Panc1 (cell line): ENCODE results near the gene KLHL8. TPM values are rescaled to one million over a fixed set of nuclear protein-coding genes. Genes with fewer than 3 reads are reported as not detected.

Experiments
- ATAC-seq: fragments of 200-7000 bp; cut with Tn5 transposase; 2 replicates; pipeline ENCODE4 v1.9.1; 2020; ENCODE audit warnings: mild to moderate bottlenecking, moderate library complexity
- BruUV-seq: library from RNA; stranded (reverse); fragments of 400-500 nt; replicated peaks from 2 replicates; lab custom pipeline; 2021; lab: Mats Ljungman, UMichigan
- CTCF ChIA-PET: fragments of 300-600 bp; sonication (Branson Sonifier 250); formaldehyde crosslinking; loops from one replicate; lab custom pipeline; 2022; ENCODE audit warnings: antibody characterized with exemption; lab: Charles Lee
- POLR2A ChIA-PET: fragments of 300-600 bp; sonication (Branson Sonifier 250); formaldehyde crosslinking; loops from one replicate; lab custom pipeline; 2022; ENCODE audit warnings: antibody characterized with exemption; lab: Charles Lee
- DNase-seq: peaks from one replicate; pipeline ENCODE4 v3.0.0-alpha.2; 2010; ENCODE audit warnings: low read depth, low spot score
- H3K27ac ChIP-seq: 2 replicates; pipeline ENCODE4 v1.5.1; 2011; ENCODE audit warnings: mild to moderate bottlenecking, low read length, inconsistent platforms
- H3K27me3 ChIP-seq: fragments of 200-500 bp; sonication (Bioruptor generic); 2 replicates; pipeline ENCODE4 v1.6.0; 2014; ENCODE audit warnings: low read length, inconsistent platforms; ENCODE audit not compliant: control insufficient read depth, insufficient read depth
- H3K36me3 ChIP-seq: fragments of 200-500 bp; sonication (Bioruptor generic); 2 replicates; pipeline ENCODE4 v1.5.1; 2014; ENCODE audit warnings: inconsistent platforms, mild to moderate bottlenecking, low read length, moderate library complexity; ENCODE audit not compliant: control insufficient read depth, insufficient read depth
- H3K4me1 ChIP-seq: 2 replicates; pipeline ENCODE4 v1.5.1; 2011; ENCODE audit warnings: inconsistent platforms, mild to moderate bottlenecking, low read length, moderate library complexity; ENCODE audit not compliant: control insufficient read depth, insufficient read depth
- H3K4me3 ChIP-seq, 2 experiments: 2 replicates each; pipeline ENCODE4 v1.5.1; 2011 to 2012; ENCODE audit warnings: low read depth in 2 of 2, low read length in 2 of 2, mild to moderate bottlenecking in 2 of 2, inconsistent platforms in 1 of 2, moderate library complexity in 1 of 2
- H3K9me3 ChIP-seq: fragments of 200-500 bp; sonication (Bioruptor generic); 2 replicates; pipeline ENCODE4 v1.5.1; 2014; ENCODE audit warnings: low read depth, mild to moderate bottlenecking, inconsistent platforms, low read length, moderate library complexity; ENCODE audit not compliant: control insufficient read depth, insufficient read depth
- POLR2AphosphoS5 ChIP-seq: IDR thresholded peaks from 2 replicates; pipeline ENCODE4 v1.6.1; 2012; ENCODE audit warnings: mild to moderate bottlenecking, low read depth, low read length, moderate library complexity
- SIN3A ChIP-seq: IDR thresholded peaks from 2 replicates; pipeline ENCODE4 v1.6.1; 2012; ENCODE audit warnings: low read depth, mild to moderate bottlenecking, low read length, moderate library complexity, borderline replicate concordance; ENCODE audit not compliant: insufficient read depth
- TCF7L2 ChIP-seq: IDR thresholded peaks from 2 replicates; pipeline ENCODE4 v1.6.1; 2011; ENCODE audit warnings: mild to moderate bottlenecking, low read depth, low read length, inconsistent platforms
- in situ Hi-C: cut with HindIII; loops from 2 replicates; pipeline ENCODE4 v1.10.0; 2016; ENCODE audit warnings: low sequenced_read_pairs, low pct_unique_long_range_greater_than_20kb
- intact Hi-C: fragments of 100-400 bp; cut with micrococcal nuclease; formaldehyde crosslinking; loops from one replicate; pipeline ENCODE4 v1.10.0; 2022; ENCODE audit not compliant: unreplicated experiment
- total RNA-seq: library from RNA; stranded (reverse); gene quantifications from one replicate; pipeline ENCODE4 v1.2.1, GENCODE V29; 2021; ENCODE audit not compliant: unreplicated experiment
- TF ChIP-seq, protein P1 (sequence below): fragments of 450-650 bp; IDR thresholded peaks from 2 replicates; pipeline ENCODE4 v1.5.1; 2017; ENCODE audit warnings: mild to moderate bottlenecking
- TF ChIP-seq, protein P2 (sequence below), 2 experiments: IDR thresholded peaks; 2 replicates each; pipeline ENCODE4 v1.6.1; 2011 to 2012; ENCODE audit warnings: low read depth in 2 of 2, control low read depth in 1 of 2, low read length in 1 of 2, mild to moderate bottlenecking in 1 of 2, moderate library complexity in 1 of 2; ENCODE audit not compliant: insufficient read depth in 1 of 2

KLHL8 gene
- total RNA-seq, 1 experiment from 2014 or later, result 9.0 TPM

DNA sequence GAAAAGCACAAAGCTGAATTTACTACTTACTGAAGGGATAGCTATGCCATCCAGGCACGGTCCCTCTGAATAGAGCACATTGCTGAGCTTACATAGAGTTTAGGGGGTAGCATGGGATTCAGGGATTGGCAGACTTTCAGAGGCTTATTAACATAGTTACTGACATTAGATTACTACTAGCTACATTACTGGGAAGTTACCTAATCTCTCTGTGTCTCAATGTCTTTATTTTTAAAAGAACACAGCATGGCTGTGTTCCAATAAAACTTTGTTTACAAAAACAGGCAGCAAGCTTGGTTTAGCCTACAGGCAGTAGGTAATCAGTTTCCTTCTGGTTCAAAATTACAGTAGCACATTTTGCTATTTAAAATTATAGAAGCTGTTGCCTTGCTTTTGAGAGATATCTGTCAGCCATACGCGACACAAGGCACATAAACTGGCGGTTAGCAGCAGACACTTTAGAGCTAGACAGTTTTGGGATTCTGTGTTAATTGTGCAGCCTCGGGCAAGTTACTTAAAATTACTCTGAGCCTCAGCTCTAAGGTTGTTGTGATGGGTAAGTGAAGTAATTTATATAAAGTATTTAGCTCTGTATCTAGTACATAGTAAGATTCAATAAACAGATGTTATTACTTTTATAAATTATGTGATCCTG is 6.9 kb downstream of the KLHL8 start:
- H3K4me1 ChIP-seq, result no peaks in the 10 kb centered on the region; the same call in 1 of the 2 replicates
- no peaks in the 10 kb centered on the region for H3K27me3 ChIP-seq
- DNase-seq (no peak), ATAC-seq (no peak)
- ChIA-PET POLR2A (no interaction called here), CTCF (interaction anchor here (0.6 to 1.0 kb wide), 2 partner anchors 23 to 279 kb away, joined by 3 to 6 read pairs; partner anchors contain the start of gene AFF1)
- H3K4me3 ChIP-seq, result no peak overlapping the region
- H3K27ac ChIP-seq, result no peak overlapping the region
- no TSS peak for BruUV-seq
- intact Hi-C loops, result no loop called here
- H3K9me3 ChIP-seq, result no peaks in the 10 kb centered on the region
- TF ChIP-seq SIN3A (no peak), POLR2AphosphoS5 (no peak), TCF7L2 (no peak)
- TF ChIP-seq, protein P1, sequence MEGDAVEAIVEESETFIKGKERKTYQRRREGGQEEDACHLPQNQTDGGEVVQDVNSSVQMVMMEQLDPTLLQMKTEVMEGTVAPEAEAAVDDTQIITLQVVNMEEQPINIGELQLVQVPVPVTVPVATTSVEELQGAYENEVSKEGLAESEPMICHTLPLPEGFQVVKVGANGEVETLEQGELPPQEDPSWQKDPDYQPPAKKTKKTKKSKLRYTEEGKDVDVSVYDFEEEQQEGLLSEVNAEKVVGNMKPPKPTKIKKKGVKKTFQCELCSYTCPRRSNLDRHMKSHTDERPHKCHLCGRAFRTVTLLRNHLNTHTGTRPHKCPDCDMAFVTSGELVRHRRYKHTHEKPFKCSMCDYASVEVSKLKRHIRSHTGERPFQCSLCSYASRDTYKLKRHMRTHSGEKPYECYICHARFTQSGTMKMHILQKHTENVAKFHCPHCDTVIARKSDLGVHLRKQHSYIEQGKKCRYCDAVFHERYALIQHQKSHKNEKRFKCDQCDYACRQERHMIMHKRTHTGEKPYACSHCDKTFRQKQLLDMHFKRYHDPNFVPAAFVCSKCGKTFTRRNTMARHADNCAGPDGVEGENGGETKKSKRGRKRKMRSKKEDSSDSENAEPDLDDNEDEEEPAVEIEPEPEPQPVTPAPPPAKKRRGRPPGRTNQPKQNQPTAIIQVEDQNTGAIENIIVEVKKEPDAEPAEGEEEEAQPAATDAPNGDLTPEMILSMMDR, result no peak
- TF ChIP-seq, protein P2, sequence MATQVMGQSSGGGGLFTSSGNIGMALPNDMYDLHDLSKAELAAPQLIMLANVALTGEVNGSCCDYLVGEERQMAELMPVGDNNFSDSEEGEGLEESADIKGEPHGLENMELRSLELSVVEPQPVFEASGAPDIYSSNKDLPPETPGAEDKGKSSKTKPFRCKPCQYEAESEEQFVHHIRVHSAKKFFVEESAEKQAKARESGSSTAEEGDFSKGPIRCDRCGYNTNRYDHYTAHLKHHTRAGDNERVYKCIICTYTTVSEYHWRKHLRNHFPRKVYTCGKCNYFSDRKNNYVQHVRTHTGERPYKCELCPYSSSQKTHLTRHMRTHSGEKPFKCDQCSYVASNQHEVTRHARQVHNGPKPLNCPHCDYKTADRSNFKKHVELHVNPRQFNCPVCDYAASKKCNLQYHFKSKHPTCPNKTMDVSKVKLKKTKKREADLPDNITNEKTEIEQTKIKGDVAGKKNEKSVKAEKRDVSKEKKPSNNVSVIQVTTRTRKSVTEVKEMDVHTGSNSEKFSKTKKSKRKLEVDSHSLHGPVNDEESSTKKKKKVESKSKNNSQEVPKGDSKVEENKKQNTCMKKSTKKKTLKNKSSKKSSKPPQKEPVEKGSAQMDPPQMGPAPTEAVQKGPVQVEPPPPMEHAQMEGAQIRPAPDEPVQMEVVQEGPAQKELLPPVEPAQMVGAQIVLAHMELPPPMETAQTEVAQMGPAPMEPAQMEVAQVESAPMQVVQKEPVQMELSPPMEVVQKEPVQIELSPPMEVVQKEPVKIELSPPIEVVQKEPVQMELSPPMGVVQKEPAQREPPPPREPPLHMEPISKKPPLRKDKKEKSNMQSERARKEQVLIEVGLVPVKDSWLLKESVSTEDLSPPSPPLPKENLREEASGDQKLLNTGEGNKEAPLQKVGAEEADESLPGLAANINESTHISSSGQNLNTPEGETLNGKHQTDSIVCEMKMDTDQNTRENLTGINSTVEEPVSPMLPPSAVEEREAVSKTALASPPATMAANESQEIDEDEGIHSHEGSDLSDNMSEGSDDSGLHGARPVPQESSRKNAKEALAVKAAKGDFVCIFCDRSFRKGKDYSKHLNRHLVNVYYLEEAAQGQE (IDR thresholded peaks at IDR 0.05; ENCODE audit: insufficient read depth in 1 of 2, low read depth in 2 of 2, low read length in 1 of 2), result no peak
- H3K36me3 ChIP-seq, result no peaks in the 10 kb centered on the region
- in situ Hi-C loops, result no loop called here

DNA sequence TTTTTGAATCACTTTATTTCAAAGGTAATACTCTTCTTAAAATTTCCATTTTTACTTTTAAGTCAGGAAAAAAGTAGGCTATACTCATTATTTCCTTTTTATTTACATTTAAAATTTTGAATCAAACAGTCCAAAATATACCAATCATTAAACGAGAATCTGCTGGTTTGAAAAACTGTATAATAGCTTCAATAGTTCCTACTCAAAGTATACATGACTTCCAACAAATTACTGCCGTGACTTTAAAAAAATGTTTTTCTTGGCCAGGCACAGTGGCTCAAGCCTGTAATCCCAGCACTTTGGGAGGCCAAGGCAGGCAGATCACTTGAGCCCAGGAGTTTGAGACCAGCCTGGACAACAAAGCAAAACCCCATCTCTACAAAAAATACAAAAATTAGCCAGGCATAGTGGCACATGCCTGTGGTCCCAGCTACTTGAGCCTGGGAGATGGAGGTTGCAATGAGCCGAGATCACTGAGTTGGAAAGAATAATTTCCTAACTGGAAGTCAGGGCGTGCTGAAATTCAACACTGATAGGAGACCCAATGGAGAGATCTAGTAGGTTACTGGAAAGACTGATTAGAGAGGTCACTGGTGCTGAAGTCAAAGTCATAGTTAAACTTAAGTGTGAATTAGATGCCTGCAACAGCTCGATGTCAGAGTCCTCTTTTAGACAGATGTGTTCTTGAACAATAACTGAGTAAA is 9.0 kb downstream of the KLHL8 start:
- no peak for DNase-seq
- CTCF ChIA-PET, result no interaction called here
- H3K27ac ChIP-seq, result no peak overlapping the region
- intact Hi-C loops (no loop called here), in situ Hi-C loops (no loop called here)
- BruUV-seq, result no TSS peak
- no peak for ATAC-seq
- TF ChIP-seq, protein P2 (IDR thresholded peaks at IDR 0.05; ENCODE audit: insufficient read depth in 1 of 2, low read depth in 2 of 2, low read length in 1 of 2), result no peak
- no peak for TF ChIP-seq TCF7L2
- TF ChIP-seq, protein P1, result no peak
- no peak for TF ChIP-seq POLR2AphosphoS5
- H3K4me3 ChIP-seq, result no peak overlapping the region
- POLR2A ChIA-PET, result no interaction called here
- H3K36me3 ChIP-seq, result no peaks in the 10 kb centered on the region
- H3K4me1 ChIP-seq, result no peaks in the 10 kb centered on the region; the same call in 1 of the 2 replicates
- H3K27me3 ChIP-seq, result no peaks in the 10 kb centered on the region
- H3K9me3 ChIP-seq, result no peaks in the 10 kb centered on the region
